ENCODE results near the gene ACACB.

Gene ACACB

DNA sequence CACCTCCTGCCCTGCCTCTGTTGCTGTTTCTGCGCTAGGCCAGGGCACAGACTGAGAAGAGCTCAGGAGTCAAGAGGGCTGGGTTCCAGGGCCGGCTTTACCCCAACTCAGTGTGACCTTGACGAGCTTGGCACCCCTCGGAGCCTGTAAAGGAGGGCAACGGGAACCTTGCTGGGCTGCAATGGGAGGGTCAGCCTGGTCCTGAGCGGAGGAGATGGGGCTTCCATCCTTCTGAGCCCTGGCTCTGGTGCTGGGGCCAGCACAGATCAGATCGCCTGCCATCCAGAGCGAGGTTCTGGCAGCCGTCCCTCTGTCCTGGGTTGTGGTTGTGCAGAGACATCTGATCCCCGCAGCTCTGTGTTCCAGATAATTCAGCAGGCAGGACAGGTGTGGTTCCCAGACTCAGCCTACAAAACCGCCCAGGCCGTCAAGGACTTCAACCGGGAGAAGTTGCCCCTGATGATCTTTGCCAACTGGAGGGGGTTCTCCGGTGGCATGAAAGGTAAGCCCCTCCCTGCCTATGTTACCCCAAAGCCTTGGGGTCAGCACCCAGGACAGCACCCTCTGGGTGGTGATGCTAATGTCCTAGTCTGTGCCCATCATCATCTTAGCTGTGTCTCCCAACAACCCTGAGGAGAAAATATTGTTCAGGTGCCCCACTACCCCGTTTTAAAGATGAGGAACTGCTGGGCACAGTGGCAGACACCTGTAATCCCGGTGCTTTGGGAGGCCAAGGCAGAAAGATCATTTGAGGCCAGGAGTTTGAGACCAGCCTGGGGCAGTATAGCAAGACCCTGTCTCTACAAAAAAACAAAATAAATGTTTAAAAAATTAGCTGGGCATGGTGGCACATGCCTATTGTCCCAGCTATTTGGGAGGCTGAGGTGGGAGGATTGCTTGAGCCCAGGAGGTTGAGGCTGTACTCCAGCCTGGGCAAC is 142.5 kb downstream of the ACACB start:
- DNase-seq: no peak

DNA sequence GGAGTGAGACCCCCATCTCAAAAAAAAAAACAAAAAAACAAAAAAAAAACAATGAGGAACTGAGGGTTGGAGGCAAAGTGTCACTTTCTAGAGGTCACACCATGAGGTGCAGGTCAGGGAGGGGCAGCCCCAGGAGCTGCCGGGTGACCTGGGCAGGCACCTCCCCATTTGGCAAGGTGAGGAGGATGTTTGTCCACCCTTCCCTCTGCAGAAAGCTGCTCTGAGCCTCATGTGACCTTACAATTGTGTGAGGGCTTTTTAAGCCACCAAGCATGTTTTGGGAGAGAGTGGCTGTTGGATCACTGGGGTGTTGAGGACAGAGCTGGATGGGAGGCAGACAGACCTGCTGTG is 143.1 kb downstream of the ACACB start:
- DNase-seq: no peak

DNA sequence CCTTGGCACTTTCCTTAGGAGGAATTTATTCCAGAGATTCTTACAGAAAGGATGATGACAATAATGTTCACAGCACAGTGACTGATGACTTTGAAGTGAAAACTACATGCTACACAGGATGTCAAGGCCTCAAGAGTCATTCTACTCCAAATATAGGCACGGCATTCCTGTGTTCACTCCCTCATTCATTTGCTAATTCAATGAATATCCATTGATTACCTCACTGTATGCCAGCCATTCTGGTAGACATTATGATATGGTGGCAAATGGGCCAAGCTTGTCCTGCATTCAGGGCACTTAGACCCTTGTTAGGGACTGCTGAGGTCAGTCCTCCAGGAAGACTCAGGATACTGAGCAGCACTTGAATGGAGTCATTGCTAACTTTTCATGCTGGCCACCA is 144.7 kb downstream of the ACACB start:
- DNase-seq: no peak

DNA sequence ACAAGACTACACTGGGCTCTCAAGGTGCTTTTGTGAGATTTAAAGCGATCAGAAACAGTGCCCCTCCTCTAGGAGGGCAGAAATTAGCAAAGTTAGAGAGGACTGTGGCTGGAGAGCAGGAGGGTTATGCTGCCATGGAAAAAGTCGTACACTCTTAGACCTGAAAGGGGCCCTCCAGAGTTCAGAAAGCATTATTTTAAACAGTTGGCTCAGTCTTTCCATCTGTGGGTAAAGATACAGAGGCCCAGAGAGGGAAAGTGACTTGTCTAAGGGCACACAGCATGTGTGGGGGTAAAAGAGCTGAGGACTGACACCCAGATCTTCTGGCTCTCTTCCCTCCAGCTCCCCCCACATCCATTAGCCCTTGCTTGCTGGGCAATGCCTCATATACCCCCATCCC is 145.6 kb downstream of the ACACB start:
- no peak for DNase-seq

DNA sequence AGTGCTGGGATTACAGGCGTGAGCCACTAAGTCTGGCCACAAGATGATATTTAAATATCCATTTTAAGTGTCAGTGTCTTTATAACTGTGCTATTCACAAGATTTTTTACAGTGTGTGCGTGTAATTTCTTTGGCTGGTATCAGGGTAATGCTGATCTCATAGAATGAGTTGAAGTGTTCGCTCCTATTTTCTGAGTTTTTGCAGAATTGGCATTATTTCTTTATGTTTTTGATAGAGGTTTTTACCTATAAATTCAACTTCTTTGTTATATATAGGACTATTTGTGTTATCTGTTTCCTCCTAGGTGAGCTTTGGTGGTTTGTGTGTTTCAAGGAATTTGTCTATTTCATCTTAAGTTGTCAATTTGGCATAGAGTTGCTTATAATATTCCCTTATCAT is 147.1 kb downstream of the ACACB start:
- no peak for DNase-seq

DNA sequence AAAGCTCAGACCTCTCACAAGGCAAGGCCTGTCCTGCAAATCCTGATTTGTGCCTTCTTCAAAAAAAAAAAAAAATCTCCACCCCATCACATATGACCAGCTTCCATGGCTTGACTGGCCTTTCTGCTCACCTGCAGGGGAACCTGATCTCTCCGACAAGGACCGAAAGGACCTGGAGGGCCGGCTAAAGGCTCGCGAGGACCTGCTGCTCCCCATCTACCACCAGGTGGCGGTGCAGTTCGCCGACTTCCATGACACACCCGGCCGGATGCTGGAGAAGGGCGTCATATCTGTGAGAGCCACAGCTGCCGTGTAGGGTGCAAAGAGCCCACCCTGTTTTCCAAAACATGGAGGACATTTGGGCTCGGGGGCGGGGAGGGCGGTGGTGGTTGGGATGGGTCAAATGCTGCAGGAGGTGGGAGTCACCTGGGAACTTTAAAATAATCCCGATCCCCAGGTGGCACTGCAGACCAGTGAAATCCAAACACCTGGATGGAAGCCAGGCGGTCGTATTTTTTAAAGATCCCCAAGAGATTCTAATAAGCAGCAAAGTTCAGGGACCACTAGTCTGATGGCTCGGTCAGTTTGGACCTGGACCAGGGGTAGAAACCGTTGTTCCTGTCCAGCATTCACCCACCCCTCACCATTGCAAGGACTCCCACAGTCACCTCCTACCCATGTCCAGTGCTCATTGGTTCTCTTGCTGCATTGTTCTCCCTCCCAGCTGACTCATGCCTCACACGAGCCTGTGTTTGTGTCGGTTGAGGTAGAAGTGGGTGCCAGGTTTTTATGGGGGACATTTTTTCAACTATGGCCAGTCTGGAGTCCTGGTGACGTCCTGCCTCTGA is 147.9 kb downstream of the ACACB start:
- no peak for DNase-seq

DNA sequence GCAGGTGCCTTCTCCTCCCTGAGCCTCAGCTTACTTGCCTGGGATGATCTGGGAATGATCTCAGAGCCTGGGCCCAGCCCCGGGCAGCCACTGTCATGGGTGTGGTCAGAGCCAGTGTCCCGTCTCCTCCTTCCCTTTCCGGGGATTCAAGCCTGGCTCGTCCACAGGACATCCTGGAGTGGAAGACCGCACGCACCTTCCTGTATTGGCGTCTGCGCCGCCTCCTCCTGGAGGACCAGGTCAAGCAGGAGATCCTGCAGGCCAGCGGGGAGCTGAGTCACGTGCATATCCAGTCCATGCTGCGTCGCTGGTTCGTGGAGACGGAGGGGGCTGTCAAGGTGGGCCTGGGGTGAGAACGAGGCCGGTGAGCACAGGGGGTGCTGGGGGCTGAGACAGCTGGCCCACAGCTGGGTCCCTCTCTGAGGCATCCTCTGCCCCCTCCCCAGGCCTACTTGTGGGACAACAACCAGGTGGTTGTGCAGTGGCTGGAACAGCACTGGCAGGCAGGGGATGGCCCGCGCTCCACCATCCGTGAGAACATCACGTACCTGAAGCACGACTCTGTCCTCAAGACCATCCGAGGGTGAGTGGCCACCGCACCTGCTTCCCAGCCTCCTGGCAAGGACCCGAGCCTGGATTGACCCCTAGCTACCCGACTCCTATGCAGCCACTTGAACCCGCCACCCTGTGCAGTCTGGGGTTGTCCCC is 148.7 kb downstream of the ACACB start:
- no peak for DNase-seq

DNA sequence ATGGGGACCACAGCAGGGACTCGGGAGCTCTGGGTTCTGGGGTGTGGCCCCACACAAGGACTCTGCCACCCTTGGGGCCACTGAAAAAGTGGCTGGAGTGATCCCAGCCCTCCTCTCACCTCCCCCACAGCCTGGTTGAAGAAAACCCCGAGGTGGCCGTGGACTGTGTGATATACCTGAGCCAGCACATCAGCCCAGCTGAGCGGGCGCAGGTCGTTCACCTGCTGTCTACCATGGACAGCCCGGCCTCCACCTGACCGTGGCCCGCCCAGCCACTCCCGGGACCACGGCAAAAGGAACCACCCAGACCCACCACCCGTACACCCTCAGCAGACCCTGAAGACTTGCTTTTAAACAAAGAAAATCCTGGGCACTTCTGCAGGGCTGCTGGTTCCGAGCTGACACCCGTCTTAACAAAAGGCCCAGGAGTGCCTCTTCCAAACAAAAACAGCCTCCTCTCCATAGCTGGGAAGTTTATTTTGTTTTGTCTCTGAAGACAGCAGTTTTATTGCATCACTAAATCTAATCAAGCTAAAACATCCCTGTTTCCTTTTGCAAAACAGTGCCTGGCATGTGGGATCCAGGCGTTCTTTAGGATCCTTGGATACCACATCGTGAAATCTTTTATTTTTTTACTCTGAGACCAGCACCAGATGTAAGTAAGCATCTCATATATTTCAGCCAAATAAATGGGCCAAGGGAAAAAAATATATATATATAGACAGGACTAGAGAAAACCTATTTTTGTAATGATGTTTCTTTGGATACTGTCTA is 149.9 kb downstream of the ACACB start:
- DNase-seq: no peak

DNA sequence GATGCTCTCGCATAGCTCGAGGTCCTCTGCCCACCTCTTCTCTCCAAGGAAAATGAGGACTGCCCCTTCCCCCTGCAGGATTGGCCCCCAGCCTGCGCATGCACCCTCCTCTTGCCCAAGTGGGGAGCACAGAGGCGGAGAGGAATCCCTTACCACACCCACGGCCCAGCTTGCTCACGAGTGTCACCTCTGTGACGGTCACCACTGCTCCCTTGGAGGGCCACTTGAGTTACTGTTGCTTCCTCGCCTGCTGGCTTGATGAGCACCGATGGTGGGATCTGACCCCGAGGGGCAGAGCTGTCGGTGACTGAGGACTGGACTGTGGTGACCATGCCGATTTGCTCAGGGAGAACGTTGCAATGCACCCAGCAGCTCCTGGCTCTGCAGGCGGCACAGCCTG is 151.0 kb downstream of the ACACB start:
- DNase-seq: no peak

DNA sequence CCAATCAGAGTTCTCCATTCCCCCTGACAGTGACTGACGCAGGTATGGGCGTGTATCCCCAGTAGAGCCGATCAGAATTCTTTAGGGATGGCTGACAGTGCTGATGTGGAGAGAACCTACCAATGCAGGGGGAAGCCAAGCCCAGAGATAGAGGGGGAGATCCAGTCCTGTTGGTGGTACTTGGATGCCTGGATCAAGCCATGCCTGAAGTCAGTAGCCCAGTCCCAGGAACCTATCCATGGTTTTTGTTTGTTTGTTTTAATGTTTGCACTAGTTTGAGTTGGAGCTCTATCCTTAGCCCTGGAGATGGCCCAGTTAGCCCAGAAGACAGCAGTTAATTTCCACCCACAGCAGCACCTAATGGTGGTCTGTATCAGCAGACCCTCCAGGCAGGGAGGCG is 152.5 kb downstream of the ACACB start:
- no peak for DNase-seq

DNA sequence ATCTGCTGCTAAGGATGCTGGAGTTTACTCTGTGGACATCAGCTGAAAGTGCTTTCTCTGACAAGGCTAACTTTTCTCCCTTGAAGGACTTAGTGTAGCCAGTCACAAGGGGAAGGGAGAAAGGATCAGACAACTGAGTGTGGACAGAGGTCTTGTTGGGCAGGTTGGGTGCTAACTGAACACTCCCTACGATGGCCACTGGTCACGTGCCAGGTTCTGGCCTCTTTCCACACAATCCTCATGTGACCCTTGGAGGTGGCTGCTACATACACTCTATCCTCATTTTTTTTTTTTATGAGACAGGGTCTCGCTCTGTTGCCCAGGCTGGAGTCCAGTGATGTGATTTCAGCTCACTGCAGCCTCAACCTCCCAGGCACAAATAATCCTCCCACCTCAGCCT is 153.0 kb downstream of the ACACB start:
- DNase-seq: no peak

DNA sequence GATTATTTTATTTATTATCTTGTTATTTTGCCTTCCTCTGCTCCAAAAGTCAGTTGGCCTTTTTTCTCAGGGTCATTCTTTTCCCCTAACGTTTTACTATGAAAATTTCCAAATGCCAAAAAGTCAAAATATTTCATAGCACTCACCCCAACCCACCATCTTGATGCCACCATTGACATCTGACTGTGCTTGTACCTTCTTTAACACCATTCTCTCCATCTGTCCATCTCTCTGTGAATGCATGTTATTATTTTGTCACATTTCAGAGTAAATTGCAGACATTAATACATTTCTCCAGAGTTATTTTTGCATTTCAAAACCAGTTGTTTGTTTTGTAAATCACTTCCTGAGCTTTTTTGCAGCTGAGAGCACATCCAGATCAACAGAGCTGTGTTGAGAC is 154.1 kb downstream of the ACACB start:
- DNase-seq: no peak

DNA sequence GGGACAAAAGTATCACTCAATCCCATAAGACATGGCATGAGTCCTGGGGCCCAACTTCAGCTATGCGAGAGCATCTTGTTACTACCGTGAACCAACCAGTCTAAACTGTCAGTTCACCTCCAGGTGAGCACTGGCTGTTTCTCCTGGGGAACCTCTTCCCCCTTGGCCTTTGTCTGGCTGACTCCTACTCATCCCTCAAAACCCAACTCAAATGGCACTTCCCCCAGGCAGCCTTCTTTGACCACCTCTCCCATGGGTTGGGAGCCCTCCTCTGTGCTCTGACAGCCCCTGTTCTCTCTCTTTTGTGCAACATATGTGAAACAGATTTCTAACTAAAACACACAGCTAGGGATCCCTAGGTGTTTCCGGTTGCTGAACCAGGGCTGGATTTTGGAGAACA is 155.0 kb downstream of the ACACB start:
- DNase-seq: no peak

DNA sequence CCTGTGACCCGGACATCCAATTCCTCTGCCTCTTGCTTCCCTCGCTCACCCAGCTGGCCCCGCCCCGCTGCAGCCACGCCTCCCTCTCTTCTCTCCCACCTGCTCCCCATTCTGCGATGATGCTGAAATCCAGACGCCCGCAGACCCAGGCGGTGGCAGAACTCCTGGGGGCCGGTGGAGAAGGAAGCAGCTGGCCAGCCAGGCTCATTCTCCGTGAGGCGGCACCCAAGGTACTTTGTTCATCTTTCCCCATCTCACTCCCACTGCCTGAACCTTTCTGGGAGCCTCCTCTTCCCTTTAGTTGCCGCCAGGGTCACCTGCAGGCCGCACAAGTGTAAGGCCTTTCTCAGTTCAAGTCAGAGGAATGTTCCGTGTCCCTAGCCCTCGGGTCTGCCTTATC is 157.0 kb downstream of the ACACB start:
- DNase-seq: no peak

DNA sequence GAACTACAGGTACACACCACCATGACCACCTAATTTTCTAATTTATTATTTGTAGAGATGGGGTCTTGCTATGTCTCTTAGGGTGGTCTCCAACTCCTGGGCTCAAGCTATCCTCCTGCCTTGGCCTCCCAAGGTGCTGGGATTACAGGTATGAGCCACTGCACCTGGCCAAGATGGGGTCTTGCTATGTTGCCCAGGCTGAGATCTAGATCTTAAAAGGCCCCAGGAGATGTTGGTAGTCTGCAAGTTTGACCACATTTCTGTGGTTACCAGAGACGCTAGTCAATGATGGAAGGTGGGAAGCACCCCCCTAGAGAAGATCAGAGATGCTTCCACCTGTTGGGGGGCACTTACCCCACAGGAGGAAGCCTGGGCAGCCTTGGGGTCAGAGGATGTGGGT is 158.0 kb downstream of the ACACB start:
- no peak for DNase-seq

DNA sequence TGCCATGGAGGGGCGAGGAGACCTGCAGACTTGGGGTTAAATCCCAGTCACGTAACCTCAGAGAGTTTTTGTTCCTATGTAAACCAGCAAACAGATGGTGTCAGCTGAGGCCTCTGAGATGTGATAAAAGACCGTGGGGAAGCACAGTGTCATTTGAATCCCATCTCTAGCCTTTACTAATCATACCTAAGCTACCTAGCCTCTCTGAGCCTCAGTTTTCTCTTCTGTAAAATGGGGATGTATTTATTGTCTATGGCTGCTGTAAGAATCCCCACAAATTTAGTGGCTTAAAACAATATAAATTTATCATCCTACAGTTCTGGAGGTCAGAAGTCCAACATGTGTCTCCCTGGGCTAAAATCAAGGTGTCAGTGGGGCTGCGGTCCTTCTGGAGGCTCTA is 158.8 kb downstream of the ACACB start:
- DNase-seq: no peak

DNA sequence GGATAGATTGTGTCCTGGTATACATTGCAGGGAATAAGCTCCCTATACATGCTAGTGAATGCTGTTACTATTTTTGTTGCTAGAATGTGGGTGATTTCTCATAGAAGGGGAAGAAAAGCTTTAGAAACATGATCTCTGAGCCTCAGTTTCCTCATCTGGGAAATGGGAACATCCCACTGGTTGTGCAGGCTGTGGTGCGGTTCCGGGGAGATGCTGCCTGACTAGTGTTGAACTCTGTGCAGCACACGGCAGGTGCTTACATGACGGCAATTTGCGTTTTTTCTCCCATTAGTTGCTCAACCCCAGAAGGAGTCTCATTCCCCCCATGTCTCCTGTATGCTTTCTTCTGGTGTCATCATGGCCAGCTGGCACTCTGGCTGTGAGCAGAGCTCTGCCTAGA is 159.8 kb downstream of the ACACB start:
- DNase-seq: no peak

DNA sequence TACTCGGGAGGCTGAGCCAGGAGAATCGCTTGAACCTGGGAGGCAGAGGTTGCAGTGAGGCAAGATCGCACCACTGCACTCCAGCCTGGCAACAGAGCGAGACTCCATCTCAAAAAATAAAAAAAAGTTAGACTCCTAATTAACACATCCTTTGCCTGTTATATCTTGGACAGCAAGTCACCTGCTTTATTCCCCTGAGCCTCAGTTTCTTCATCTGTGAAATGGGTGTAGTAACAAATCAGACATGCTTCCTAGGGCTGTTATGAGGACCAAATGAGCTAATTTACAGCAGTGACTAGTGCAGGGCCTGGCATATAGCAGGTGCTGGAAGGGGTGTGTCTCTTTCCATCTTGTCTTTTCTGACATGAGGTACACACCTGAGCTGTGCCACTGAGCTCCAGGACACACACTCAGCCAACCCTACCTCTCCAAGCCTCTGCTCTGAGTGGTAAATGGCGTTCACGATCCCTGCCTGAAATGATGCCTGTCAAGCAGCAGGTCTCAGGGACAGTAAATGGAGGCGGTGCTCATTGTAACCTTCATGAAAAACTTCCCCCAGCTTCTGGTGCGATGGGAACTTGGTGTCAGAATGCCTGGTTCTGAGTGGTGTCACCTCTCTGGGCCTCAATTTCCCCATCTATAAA is 161.0 kb downstream of the ACACB start:
- DNase-seq: no peak

DNA sequence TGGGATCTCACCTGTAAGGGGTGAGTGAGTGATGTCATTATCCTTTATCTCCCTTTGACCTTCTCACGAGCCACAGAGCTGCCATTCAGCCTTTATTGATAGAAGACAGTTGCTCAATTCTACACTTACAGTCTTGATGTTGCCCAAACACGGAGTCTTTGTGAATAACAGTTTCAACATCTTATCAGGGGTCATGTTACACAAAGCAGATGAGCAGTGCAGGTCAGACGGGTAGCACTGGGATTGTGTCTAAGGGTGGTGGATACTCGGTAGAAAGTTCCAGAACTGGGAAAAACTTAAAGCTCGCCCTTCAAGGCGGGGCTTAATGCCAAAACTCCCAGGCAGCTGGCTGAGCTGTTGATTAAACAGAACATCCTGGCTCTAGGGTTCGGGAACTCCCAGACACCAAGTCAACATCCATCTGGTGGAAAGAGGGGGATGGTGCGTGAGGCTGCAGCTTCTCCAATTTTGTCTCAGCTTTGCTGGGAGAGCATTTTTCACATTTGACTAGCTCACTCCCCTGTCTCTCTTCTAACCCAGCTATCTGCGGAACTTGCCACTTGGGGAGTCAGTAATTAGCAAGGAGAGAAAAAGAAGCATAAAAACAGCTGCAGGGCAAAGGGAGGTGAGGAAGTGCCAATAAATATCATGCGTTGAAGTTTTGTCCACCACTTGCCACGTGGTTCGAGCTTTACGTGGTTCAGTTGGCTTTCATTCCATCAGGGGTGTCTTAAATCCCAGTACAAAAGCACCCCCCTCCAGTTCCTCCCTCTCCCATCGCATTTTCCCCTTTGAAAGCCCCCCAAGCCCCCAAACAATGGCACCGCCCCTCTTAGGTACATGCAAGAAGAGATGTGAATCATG is 161.7 kb downstream of the ACACB start:
- DNase-seq: no peak

DNA sequence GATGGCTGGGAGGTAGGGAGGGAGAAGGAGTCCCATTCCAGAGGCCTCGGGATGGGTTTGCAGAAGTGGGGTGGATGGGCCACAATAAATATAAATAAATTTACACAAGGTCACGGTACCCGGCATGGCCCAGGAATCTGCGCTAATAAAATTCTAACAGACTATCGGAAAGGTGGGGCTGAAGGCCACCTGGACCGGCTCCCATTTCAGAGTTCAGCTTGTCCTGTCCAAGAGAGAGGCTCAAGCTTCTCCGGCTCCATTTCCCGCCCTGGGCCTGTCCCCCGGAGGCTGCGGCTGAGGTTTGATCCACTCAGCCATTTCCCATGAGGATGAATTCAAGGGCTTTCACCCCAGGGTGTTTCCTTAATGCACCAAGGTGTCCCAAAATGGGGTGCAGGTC is 162.5 kb downstream of the ACACB start:
- DNase-seq: no peak

DNA sequence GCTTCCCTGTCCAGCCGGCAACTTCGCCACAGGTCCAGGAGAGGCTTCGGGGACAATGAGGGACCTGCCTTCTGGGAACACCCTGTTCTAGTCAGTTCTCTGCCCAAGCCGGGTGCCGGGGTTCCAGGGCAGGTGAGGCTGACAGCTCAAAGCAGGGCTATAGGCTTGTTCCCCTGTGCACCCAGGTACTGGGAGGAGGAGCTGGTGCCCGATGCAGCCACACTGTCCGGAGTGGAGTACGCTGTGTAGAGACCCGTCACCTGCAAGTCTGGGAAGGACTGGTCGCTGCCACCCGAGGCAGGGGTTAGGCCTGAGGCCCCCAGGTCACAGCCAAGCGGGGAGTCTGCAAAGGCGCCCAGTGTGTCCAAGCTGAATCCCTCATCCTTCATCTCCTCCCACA is 163.1 kb downstream of the ACACB start:
- DNase-seq: no peak
